GM06990 (cell line): Measurements from ENCODE around the gene VWA2.

Source experiments
- DNase-seq: peaks from one replicate; pipeline ENCODE4 v3.0.0-alpha.2; 2011; ENCODE audit not compliant: insufficient read length; ENCODE audit errors: extremely low read depth
- H3K27me3 ChIP-seq: replicated peaks from 2 replicates; pipeline ENCODE4 v1.6.0; 2011; ENCODE audit warnings: low read length; ENCODE audit not compliant: control insufficient read depth, insufficient read depth
- H3K36me3 ChIP-seq: 2 replicates; pipeline ENCODE4 v1.5.1; 2011; ENCODE audit warnings: low read length; ENCODE audit not compliant: control insufficient read depth, insufficient read depth
- H3K4me3 ChIP-seq: replicated peaks from 2 replicates; pipeline ENCODE4 v1.5.1; 2011; ENCODE audit warnings: low read depth, mild to moderate bottlenecking, control low read depth, low read length
- CTCF ChIP-seq: IDR thresholded peaks from 2 replicates; pipeline ENCODE4 v1.5.1; 2011; ENCODE audit warnings: low read length, control low read depth, mild to moderate bottlenecking, inconsistent platforms; ENCODE audit not compliant: insufficient read depth, poor library complexity, severe bottlenecking

VWA2 gene

GRCh38 chr10:114271075-114271778, 32.2 kb downstream of the VWA2 start:
- no peak for DNase-seq
- Histone ChIP-seq H3K36me3 (no peaks in the 10 kb centered on the region), H3K4me3 (no peak overlapping the region), H3K27me3 (no peaks in the 10 kb centered on the region; the same call in 1 of the 2 replicates)
- no peak for TF ChIP-seq CTCF

- Histone ChIP-seq H3K27me3 (no peaks in the 10 kb centered on the region; the same call in 1 of the 2 replicates), H3K36me3 (no peaks in the 10 kb centered on the region), H3K4me3 (no peak overlapping the region)
- no peak for DNase-seq
- TF ChIP-seq CTCF = no peak
Measured at GRCh38 chr10:114271779-114272167, 32.7 kb downstream of the VWA2 start.

GRCh38 chr10:114272696-114273095, 33.6 kb downstream of the VWA2 start:
- H3K27me3 ChIP-seq = no peaks in the 10 kb centered on the region; the same call in 1 of the 2 replicates
- no peak for TF ChIP-seq CTCF
- DNase-seq = no peak
- no peaks in the 10 kb centered on the region for H3K36me3 ChIP-seq
- no peak overlapping the region for H3K4me3 ChIP-seq

GRCh38 chr10:114273910-114274309, 34.9 kb downstream of the VWA2 start:
- no peak overlapping the region for H3K4me3 ChIP-seq
- H3K36me3 ChIP-seq = no peaks in the 10 kb centered on the region
- no peaks in the 10 kb centered on the region; the same call in 1 of the 2 replicates for H3K27me3 ChIP-seq
- DNase-seq = no peak
- TF ChIP-seq CTCF = no peak

- no peaks in the 10 kb centered on the region; the same call in 1 of the 2 replicates for H3K27me3 ChIP-seq
- TF ChIP-seq CTCF = no peak
- DNase-seq = no peak
- no peaks in the 10 kb centered on the region for H3K36me3 ChIP-seq
- no peak overlapping the region for H3K4me3 ChIP-seq
Measured at GRCh38 chr10:114274616-114275453, 35.8 kb downstream of the VWA2 start.
